Testis (tissue), 3 donors: ENCODE measurements around the gene CHST2. TPM values are rescaled to one million over a fixed set of nuclear protein-coding genes. Genes with fewer than 3 reads are reported as not detected.

Experiments used
- DNase-seq: peaks from one replicate; pipeline ENCODE4 v3.0.0-alpha.2; 2019
- H3K27ac ChIP-seq, 2 donors: fragments of 200-600 bp; sonication (generic); one replicate each; pipeline ENCODE4 v1.5.1; 2019
- H3K27me3 ChIP-seq: fragments of 200-600 bp; sonication (generic); one replicate; pipeline ENCODE4 v1.5.1; 2019
- H3K36me3 ChIP-seq: fragments of 200-600 bp; sonication (generic); one replicate; pipeline ENCODE4 v1.5.1; 2017; ENCODE audit warnings: low read depth; ENCODE audit errors: missing control alignments
- H3K4me1 ChIP-seq: fragments of 200-600 bp; sonication (generic); one replicate; pipeline ENCODE4 v1.5.1; 2019
- H3K4me3 ChIP-seq, 2 donors: fragments of 200-600 bp; sonication (generic); one replicate each; pipeline ENCODE4 v1.5.1; 2017 to 2019
- H3K9me3 ChIP-seq: fragments of 200-600 bp; sonication (generic); one replicate; pipeline ENCODE4 v1.5.1; 2017
- CTCF ChIP-seq, 3 experiments: fragments of 450-650 bp in 2 of 3; fragments of 200-600 bp in 1 of 3; sonication (generic) in 1 of 3; IDR thresholded peaks; one replicate each; pipeline ENCODE4 v1.5.1; 2016 to 2019; ENCODE audit warnings: antibody characterized with exemption in 3 of 3, mild to moderate bottlenecking in 2 of 3, moderate library complexity in 1 of 3
- POLR2A ChIP-seq: fragments of 450-650 bp; IDR thresholded peaks from one replicate; pipeline ENCODE4 v1.6.1; 2017; ENCODE audit warnings: antibody characterized with exemption, mild to moderate bottlenecking, moderate library complexity
- WGBS, 2 donors: methylation state at CpG; one replicate each; pipeline ENCODE4 v1.1.5; 2018; 5-methylcytosine and 5-hydroxymethylcytosine counted together
- intact Hi-C: fragments of 100-400 bp; cut with DNase I; formaldehyde crosslinking; loops from one replicate; pipeline ENCODE4 v1.15.1; 2023; ENCODE audit warnings: low total_unique reads
- polyA plus RNA-seq: library from polyadenylated mRNA; stranded (reverse); fragments of 350-450 nt; fragmentation: Illumina TruSeq; extraction: RNeasy Lipid Tissue Mini Kit (QIAGEN cat#74804); gene quantifications from one replicate; pipeline ENCODE4 v1.2.3, GENCODE V29; 2014; ENCODE audit warnings: low read depth, low replicate concordance; ENCODE audit not compliant: insufficient read depth
- total RNA-seq, 2 donors: library from RNA; depleted of rRNA; stranded (reverse); fragments of >200 nt; gene quantifications; one replicate each; pipeline ENCODE4 v1.2.3, GENCODE V29; 2016

CHST2 gene
- total and polyA plus RNA-seq, 3 donors from 2014 or later, result 3.7 to 7.5 (median 6.8) TPM

DNA sequence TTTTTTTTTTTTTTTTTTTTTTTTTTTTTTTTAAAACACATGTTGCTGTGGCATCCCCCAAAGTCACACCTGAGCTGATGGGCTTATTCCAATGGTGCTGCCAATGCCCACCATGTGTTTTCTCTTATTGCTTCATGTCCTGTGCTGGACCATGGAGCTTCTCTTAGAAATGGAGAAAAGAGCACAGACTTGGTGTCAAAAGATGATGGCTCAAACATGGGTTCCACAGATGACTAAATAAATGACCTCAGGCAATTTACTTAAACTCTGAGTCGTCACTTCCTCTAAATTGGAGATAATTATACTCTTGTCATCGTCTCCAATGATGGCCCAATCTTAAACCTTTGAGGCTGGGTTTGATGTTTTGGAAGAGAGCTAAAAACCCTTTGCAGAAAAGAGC, 28.1 kb downstream of the CHST2 start:
- no peak overlapping the region for H3K4me3 ChIP-seq
- 70 to 93% methylated on average over 2 of the region's 2 CpGs for WGBS, 2 donors
- no peak for DNase-seq
- H3K36me3 ChIP-seq, result no peaks in the 10 kb centered on the region
- H3K27me3 ChIP-seq, result no peaks in the 10 kb centered on the region
- no peaks in the 10 kb centered on the region for H3K9me3 ChIP-seq
- H3K4me1 ChIP-seq, result no peaks in the 10 kb centered on the region
- H3K27ac ChIP-seq, result no peak overlapping the region
- no peak for TF ChIP-seq CTCF (IDR thresholded peaks at IDR 0.05)
- intact Hi-C loops, result no loop called here

DNA sequence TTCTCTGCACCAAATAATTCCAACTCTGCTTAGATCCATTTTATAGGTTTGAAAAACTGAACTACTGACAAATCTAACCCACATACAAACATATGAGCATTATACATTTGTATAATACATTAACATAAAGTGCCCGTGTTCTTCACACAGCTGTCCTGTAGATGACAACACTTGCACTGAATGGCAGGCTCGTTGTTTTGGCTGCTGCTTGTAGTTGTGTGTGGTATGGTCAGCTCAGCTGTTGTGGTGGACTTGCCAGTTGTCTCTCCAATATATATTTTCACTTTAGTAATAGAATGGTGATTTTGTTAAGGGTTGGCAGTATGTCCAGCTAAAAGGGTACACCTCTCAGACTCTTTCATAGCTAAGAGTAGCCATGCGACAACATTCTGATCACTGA, 30.5 kb downstream of the CHST2 start:
- Histone ChIP-seq H3K9me3 (no peaks in the 10 kb centered on the region), H3K4me3 (no peak overlapping the region), H3K4me1 (no peaks in the 10 kb centered on the region), H3K36me3 (no peaks in the 10 kb centered on the region), H3K27me3 (no peaks in the 10 kb centered on the region), H3K27ac (no peak overlapping the region)
- no peak for TF ChIP-seq CTCF (IDR thresholded peaks at IDR 0.05)
- TF ChIP-seq POLR2A, result no peak
- intact Hi-C loops, result no loop called here
- 95 to 96% methylated on average over 3 of the region's 3 CpGs for WGBS, 2 donors
- DNase-seq, result no peak

- 49 to 70% methylated on average over 7 of the region's 7 CpGs for WGBS, 2 donors
- H3K27me3 ChIP-seq, result no peaks in the 10 kb centered on the region
- intact Hi-C loops, result no loop called here
- no peaks in the 10 kb centered on the region for H3K36me3 ChIP-seq
- H3K4me1 ChIP-seq, result no peaks in the 10 kb centered on the region
- H3K9me3 ChIP-seq, result no peaks in the 10 kb centered on the region
- no peak for DNase-seq
- H3K27ac ChIP-seq, result no peak overlapping the region
- no peak overlapping the region for H3K4me3 ChIP-seq
- TF ChIP-seq POLR2A (no peak), CTCF (IDR thresholded peaks at IDR 0.05) (no peak)
Observed at GRCh38 chr3:143151004-143151731, 31.6 kb downstream of the CHST2 start.

DNA sequence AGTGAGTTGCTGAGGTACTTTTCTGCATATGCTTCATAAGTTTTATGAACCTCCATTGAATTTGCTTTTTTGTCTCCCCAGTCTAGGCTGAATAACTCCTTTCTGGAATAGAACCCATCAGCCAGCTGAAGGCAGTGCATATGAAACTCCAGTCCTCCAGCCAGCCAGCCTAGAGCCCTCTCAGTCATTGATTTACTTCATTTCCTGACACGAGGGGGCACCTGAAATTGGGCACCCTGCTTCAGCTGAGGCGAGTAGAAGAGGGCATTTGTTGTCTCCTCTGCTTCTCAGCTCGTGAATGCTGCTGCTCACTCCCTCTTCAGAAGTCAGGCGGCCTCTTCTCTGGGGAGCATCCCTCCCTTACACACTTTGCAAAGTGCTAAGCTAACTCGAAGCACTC, 32.5 kb downstream of the CHST2 start:
- Histone ChIP-seq H3K27me3 (no peaks in the 10 kb centered on the region), H3K4me3 (no peak overlapping the region), H3K36me3 (no peaks in the 10 kb centered on the region), H3K4me1 (no peaks in the 10 kb centered on the region), H3K9me3 (no peaks in the 10 kb centered on the region), H3K27ac (no peak overlapping the region)
- no peak for TF ChIP-seq CTCF (IDR thresholded peaks at IDR 0.05)
- no peak for TF ChIP-seq POLR2A
- intact Hi-C loops, result no loop called here
- no peak for DNase-seq
- WGBS, 2 donors, result 68 to 81% methylated on average over 5 of the region's 5 CpGs

DNA sequence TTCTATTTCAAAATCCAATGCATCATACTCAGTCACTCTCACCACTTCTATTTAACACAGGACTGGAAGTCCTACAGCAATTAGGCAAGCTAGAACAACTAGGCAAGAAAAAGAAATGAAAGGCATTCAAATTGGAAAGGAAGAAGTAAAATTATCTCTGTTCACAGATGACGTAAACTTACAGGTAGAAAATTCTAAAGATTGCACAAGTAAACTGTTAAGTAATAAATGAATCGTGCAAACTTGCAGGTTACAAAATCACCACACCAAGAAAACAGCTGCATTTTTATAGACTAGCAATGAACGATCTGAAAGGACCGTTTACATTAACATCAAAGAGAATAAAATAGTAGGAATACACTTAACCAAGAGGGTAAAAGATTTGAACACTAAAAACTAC, 36.2 kb downstream of the CHST2 start:
- no peaks in the 10 kb centered on the region for H3K9me3 ChIP-seq
- intact Hi-C loops, result no loop called here
- H3K36me3 ChIP-seq, result no peaks in the 10 kb centered on the region
- H3K4me1 ChIP-seq, result no peaks in the 10 kb centered on the region
- 92% methylated on average over 4 of the region's 4 CpGs for WGBS, 2 donors
- no peak overlapping the region for H3K27ac ChIP-seq
- no peaks in the 10 kb centered on the region for H3K27me3 ChIP-seq
- no peak for DNase-seq
- TF ChIP-seq POLR2A (no peak), CTCF (IDR thresholded peaks at IDR 0.05) (no peak)
- H3K4me3 ChIP-seq, result no peak overlapping the region
